RWPE1 (cell line): ENCODE results near the gene ABLIM2.
"Not testable (repeated sequence)": the region's sequence is repeated elsewhere in the genome, so short reads cannot be mapped to it uniquely, and the experiment has no call there.

ENCODE experiments used
- CTCF ChIA-PET: fragments of 350-600 bp; sonication (Branson Sonifier 250); formaldehyde crosslinking; extraction: SDS; loops from one replicate; lab custom pipeline; 2021; lab: Yijun Ruan, JAX
- POLR2A ChIA-PET: fragments of 400-600 bp; formaldehyde crosslinking; extraction: SDS; loops from one replicate; lab custom pipeline; 2020; ENCODE audit warnings: antibody characterized with exemption; ENCODE audit not compliant: low non-redundant PET; lab: Yijun Ruan, JAX
- DNase-seq: peaks from one replicate; pipeline ENCODE4 v3.0.0; 2012; ENCODE audit warnings: low spot score
- H3K27ac ChIP-seq: fragments of 450-650 bp; 2 replicates; pipeline ENCODE4 v1.5.1; 2017
- TF ChIP-seq, protein P1 (sequence below): fragments of 450-650 bp; conservative IDR thresholded peaks from 2 replicates; pipeline ENCODE4 v1.5.1; 2017; ENCODE audit warnings: low read depth, mild to moderate bottlenecking

Gene ABLIM2

DNA sequence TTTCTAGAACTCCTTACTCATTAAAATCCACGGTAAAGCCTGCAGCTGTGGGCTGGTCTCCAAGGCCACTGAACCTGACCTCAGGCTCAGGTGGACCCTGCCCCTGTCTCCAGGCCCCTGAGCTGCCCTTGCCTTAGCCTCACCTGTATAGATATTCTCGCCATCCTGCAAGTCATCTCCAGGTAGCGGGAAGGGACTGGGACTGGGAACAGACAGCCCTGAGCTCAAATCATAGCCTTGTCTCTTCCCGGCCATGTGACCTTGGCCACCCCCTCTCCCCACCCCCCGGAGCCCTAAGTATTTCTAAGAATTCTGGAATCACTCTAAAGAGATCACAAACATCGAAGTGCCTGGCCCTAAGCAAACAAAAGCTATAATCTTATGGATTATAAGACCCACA lies 17.7 kb downstream of the ABLIM2 start:
- TF ChIP-seq, protein P1, sequence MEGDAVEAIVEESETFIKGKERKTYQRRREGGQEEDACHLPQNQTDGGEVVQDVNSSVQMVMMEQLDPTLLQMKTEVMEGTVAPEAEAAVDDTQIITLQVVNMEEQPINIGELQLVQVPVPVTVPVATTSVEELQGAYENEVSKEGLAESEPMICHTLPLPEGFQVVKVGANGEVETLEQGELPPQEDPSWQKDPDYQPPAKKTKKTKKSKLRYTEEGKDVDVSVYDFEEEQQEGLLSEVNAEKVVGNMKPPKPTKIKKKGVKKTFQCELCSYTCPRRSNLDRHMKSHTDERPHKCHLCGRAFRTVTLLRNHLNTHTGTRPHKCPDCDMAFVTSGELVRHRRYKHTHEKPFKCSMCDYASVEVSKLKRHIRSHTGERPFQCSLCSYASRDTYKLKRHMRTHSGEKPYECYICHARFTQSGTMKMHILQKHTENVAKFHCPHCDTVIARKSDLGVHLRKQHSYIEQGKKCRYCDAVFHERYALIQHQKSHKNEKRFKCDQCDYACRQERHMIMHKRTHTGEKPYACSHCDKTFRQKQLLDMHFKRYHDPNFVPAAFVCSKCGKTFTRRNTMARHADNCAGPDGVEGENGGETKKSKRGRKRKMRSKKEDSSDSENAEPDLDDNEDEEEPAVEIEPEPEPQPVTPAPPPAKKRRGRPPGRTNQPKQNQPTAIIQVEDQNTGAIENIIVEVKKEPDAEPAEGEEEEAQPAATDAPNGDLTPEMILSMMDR, result no peak
- ChIA-PET POLR2A (no interaction called here), CTCF (no interaction called here)
- no peak overlapping the region for H3K27ac ChIP-seq
- no peak for DNase-seq

GRCh38 chr4:8139726-8140125 lies 18.9 kb downstream of the ABLIM2 start:
- DNase-seq, H3K27ac ChIP-seq, POLR2A ChIA-PET, CTCF ChIA-PET: not testable (repeated sequence)

DNA sequence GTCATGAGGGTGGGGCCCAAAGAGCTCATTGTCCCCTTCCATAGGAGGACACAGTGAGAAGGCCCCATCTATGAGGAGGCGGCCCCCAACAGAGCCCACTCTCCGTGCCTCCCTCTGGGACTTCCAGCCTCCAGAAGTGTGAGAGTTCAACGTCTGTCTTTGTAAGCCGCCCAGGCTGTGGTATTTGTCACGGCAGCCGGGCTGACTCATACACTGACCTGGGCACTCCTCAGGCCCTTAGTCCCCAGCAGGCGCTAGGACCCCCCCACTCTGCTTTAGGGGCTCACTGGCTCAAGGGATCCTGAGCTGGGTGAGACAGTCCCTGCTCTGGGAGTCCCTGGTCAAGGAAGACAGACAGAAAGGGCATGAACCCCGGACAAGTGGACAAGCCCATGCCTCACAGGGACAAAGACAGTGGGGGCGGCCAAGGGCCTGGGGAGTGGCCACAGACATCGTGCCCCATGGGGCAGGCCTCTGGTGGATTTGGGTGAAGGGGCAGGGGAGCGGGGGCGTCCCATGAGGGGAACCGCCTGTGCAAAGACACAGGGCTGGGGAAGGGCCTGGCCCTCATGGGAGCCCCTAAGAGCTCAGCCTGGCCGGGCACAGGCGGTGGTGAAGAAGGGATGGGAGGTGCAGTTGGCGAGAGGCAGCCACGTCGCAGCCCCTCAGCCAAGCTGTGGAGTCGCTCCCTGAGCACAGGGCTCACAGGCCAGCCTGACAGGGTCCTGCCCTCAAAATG lies 21.5 kb downstream of the ABLIM2 start:
- H3K27ac ChIP-seq, result no peak overlapping the region
- ChIA-PET CTCF (no interaction called here), POLR2A (no interaction called here)
- no peak for DNase-seq
- TF ChIP-seq, protein P1, result no peak

DNA sequence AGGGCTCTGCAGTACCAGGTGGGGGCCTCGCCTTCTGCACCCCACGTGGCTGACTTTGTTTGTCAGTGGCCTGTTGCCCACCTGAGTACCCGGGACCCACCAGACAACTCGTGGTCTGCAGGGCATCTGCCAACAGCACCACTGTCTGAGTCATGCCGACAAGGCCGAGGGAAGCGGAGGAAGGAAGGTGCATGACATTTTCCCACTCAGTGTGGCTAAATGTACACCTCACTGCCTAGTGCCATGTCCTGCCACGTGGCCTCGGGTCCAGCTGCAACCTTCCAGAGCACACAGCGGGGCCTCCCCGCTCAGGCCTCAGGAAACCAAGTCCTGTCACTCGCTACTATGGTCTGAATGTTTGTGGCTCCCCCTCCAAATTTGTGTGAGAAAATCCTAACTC lies 22.1 kb downstream of the ABLIM2 start:
- H3K27ac ChIP-seq, result no peak overlapping the region
- no peak for DNase-seq
- TF ChIP-seq, protein P1, result no peak
- ChIA-PET POLR2A (no interaction called here), CTCF (no interaction called here)

DNA sequence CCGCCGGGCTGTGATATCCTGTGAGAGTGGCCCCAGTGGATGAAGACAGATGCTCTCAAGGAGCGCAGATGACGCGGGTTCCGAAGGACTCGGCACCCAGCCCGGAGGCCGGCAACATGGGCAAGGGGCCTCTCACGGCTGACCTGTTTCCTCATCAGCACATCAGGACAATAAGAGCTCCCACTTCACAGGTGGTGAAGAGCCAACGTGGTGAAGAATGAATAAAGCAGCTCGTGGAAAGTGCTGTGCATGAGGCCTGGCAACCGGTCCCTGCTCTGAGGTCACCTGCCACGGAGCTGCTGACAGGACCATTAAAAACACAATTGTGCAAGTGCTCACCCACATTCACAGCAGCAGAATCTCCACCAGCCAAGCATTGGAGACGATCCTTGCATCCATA lies 22.9 kb downstream of the ABLIM2 start:
- no peak for DNase-seq
- H3K27ac ChIP-seq, result no peak overlapping the region
- POLR2A ChIA-PET, result no interaction called here
- TF ChIP-seq, protein P1, result no peak
- CTCF ChIA-PET, result interaction anchor here (0.6 kb wide), 1 partner anchor 10 kb away, joined by 3 read pairs; no protein-coding TSS in a partner anchor

DNA sequence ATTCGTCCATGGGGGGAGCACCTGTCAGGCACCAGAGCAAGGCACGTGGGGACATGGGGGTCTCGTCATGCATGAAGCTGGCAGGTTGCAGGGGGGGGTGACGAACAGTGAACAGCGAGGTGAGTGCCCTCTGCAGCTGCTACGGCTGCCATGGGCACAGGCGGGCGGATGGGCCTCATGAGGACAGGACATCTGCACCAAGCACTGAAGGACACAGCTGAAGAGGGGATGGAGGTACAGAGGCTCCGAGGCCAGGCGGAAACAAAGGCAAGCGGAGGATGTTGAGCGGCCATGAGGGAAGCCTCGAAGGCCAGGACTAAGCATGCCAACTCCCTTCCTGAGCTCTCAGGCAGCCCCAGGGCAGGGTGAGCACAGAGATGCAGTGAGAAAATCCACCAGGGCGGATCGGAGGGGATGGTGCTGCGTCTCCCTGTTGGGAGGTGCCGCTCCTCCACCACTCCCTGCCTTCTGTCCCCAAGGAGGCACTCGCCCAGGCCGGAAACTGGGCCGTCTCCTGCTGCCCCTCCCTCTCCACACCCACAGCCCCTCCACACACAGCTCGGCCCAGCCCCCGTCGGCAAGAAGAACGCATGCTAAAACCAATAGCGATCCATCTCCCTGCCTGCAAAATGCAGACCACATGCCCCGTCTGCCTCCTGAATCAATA lies 24.6 kb downstream of the ABLIM2 start:
- TF ChIP-seq, protein P1, result no peak

More for the DNA sequence above, 24.6 kb downstream of the ABLIM2 start:
- CTCF ChIA-PET, result interaction anchor here (0.6 kb wide), 1 partner anchor 454 kb away, joined by 3 read pairs; no protein-coding TSS in a partner anchor
- DNase-seq, result no peak
- no peak overlapping the region for H3K27ac ChIP-seq
- POLR2A ChIA-PET, result no interaction called here
